NCI-H226 (cell line): ENCODE results near the gene SS18.

ENCODE experiments used
- DNase-seq: peaks from one replicate; pipeline ENCODE4 v3.0.0-alpha.2; 2015

SS18 gene

DNA sequence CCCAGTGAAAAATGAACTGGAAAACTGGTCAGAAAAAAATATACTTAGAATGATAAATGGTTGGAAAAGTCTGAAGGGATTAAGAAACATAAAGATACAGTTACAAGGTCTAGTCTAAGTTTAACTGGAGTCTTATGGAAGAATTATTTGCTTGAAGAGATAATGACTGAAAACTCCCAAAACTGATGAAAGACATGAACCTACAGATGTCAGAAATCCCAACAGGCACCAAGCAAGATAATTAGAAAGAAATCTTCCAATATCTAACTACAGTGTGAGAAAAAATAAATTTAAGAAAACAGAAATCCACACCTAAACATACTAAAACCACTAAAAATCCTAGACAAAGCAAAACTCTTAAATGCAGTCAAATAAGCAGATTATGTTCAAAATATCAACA lies 19.4 kb downstream of the SS18 start:
- no peak for DNase-seq

DNA sequence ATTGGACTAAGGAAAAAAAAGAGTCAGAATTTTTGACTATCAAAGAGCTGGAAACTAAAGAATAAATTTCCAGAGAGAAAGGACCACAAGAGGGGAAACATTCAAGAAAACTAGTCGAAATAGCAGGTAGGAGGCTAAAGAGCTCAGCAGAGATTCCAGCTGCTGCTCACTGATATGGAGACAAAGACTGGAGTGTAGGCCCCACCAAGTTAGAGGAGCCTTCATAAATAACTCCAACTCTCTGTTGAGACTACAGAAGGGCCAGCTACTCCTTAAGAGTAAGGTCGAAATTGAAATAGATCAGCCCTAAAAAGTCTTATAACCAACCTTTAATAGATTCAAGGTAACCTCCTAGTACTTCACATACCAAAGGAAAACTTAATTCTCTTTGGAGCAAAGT lies 31.1 kb downstream of the SS18 start:
- DNase-seq: no peak

DNA sequence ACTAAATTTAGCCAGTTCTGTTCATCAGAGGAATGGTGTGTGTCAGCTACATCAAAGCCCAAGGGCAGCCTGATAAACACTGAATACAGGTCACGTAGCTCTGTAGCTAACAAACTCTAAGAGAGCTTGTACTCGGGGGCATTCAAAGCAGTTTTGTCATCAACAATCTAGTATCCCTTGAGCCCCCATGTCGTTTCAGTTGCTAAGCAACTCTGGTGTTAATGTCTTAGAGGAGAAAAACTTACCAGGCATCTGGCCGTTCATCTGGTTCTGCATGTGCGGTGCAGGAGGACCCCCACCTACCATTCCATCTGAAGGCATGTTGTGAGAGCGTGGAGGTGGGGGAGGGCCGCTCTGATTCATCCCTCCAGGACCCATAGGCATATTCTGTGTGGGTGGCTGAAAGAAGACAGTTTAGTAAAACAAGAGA lies 33.1 kb downstream of the SS18 start:
- DNase-seq: no peak

GRCh38 chr18:26056291-26056690 lies 34.1 kb downstream of the SS18 start:
- DNase-seq: no peak

- no peak for DNase-seq
These were observed 37.9 kb downstream of the SS18 start for GRCh38 chr18:26052505-26052904.

GRCh38 chr18:26051843-26052242 lies 38.6 kb downstream of the SS18 start:
- no peak for DNase-seq

GRCh38 chr18:26046419-26047077 lies 43.9 kb downstream of the SS18 start:
- no peak for DNase-seq

- no peak for DNase-seq
These were observed 45.6 kb downstream of the SS18 start for GRCh38 chr18:26044807-26045206.

DNA sequence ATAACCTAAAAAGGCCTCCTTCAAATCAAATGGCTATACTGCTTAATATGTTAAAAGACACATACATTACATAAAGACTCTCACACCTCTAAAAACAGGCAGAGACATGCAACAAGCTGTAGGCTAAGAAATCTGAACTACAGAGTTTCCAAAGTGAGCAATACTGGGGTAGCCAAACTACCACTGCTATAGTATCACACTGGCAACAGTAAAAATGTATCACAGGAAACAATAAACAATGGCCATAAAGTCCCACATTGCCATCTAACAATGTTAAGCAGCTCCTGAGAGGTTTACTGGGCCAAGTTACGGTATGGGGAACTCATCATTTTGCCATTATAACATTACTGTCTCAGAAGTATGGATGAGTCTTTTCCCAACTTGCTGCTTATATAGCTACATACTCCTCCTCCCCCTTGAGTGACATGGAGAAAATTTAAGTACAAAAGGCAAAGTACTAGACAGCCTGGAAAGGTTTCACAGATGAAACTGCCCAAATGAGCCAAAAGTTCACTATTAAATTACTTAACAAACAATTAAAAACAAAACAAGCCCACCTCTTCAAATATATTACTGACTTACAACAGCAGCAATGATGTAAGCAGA lies 50.3 kb downstream of the SS18 start:
- no peak for DNase-seq

DNA sequence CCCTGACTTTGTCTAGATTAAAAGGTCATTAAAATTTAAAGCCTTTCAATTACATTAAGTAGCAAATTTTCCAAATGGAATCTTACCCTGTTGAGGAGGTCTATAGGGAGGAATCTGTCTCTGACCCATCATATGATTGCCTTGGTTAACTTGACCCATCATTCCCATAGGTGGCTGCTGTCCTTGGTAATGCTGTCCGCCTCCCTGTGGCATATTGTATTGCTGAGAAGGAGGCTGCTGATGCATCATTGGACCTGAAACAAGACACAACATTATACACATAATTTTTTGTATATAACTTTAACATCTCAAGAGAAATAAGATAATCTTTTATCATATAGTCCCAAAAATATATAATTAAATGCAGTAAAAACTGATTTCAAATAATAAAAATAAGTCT lies 51.2 kb downstream of the SS18 start:
- no peak for DNase-seq

GRCh38 chr18:26036635-26037034 lies 53.8 kb downstream of the SS18 start:
- DNase-seq: no peak

- DNase-seq: no peak
These were observed 55.4 kb downstream of the SS18 start for GRCh38 chr18:26034850-26035497.

DNA sequence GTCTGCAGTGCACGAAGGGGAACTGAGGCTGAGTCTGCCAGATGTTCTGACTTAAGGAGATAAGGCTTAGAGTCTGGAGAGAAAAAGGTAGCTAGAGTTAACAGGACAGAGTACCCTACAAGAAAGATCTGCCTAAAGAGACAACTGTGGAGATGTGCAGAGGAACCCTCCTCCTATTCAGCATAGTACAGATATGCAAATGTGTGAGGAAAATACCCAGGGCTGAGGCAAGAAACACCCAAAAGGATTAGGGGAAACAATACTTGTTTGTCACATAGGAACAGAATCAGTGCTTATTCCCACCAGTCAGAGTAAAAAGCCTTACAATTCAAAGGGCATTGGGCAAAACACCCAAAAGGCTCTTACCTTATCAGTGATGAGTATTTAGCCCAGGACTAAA lies 67.8 kb downstream of the SS18 start:
- DNase-seq: no peak

DNA sequence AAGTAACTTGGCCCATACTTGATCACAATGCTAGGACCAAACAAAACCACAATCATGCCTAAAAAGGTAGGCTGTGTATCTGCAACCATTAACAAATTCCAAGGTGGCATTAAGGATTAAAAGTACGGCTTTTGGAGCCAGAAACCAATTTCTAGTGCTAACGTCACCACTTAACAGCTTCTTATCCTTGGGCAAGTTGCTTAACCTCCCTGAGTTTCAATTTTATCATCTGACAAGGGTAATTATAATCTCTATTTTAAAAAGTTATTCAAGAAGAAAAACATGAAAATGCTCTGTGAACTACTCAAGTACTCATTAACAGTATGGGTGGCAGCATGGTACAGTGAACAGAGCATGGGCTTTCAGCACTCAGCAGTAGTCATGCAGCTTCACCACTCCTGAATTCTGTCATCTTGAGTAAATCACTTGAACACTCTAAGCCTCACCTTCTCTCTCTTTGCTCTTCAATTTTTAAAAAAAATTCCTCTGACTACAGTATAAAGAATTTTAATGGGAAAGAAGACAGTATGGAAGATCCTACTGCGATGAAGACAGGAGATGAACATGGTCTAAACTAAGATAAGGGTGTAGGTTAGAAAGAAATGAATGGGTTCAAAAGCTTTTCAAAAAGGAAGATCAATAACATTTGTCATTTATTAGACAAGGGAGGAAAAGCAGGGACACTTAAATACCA lies 69.2 kb downstream of the SS18 start:
- no peak for DNase-seq

DNA sequence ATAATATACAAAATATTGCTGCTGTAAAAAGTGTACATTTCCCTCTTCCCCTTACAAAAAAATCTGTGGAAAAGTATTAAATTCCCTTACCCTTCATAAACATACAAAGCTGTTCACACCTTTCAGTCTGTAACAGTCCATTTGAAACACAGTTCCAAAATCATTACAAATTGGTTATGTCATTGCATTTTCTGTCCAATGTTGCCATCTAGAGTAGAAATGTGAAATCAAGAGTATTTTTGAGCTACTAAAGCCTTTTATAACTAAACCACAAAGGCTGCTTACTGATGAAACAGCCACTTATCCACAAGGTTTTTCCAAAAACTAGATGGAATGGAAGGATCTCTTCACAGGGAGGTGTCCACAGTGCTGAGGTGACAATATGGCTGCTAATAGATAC lies 72.5 kb downstream of the SS18 start:
- DNase-seq: no peak

DNA sequence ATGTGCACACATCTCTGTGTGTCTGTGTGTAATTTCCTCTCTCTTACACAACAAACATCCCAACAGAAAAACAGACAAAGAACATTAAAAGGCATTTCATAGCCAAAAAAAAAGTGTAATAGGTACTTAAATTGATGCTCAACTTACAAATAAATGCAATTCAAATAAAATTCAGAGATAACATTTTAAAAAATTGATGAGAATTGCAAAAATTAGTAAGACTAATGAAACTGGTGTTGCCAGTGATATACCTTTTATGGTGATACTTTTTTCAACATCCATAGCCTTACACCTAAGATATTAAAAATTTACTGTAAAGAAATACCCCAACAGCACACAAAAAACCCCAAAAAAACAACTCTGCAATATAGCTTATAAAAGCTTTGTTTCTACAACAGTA lies 76.0 kb downstream of the SS18 start:
- DNase-seq: no peak

DNA sequence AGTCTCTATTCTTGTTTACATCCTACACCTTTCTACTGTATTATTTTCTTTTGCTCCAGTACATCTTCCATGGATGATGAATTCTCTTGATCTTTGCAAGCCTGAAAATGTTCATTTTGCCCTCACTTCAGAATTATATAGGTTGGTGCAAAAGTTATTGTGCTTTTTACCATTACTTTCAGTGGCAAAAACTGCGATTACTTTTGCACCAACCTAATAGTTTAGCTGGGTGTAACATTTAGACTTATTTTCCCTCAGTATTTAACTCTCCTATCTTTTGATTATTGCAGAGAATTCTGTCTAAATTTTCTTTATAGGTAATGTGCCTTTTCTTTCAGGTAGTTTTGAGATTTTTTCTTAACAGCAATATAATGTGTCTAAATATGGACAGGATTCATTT lies 81.8 kb downstream of the SS18 start:
- no peak for DNase-seq

DNA sequence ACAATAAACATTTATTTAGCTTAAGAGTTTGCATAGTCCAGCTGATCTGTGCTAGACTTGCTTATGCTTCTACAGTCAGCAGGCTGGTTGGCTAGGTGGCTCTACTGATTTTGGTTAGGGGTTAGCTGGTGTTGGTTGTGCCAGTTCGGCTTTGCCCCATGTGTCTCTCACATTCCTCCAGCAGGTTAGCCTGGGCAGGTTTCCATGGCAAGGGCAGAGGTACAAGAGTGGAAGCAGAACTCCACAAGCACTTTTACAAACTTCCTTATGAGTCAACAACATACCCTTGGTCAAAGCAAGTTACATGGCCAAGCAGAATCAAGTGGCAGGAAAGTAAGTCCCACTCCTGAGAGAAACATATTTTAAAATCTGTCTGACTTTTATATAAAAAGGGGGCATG lies 82.3 kb downstream of the SS18 start:
- no peak for DNase-seq

DNA sequence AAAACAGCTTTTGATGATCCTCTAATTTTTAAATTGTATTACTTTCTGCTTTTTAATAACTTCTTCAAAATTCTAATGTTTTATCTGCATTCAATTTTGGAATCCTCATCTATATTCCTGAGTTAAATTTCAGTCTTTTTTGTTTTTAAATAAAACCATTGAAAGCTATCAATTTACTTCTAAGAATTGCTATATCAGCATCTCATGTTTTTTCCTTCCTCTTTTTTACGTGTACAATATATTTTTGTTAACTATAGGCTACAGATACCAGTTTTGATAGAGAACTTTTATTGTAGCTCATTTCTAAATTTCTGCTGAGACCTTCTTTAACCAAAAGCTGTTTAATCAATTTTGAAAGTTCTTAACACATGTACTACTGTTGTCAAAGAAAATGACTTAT lies 84.5 kb downstream of the SS18 start:
- no peak for DNase-seq

DNA sequence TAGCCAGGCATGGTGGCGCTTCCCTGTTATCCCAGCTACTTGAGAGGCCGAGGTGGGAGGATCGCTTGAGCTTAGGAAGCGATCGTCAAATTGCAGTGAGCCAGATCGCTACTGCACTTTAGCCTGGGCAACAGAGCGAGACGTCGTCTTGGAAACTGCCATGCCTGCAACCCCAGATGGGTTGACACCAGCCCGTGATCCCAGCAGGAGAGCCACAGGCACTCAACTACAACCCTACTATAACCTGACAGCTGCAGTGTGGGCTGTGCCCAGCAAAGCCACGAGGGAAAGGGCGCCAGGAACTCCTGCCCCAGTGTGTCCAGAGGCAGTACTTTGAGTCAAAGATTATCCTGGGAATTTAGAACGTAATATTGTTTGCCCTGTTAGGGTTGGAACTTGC lies 85.6 kb downstream of the SS18 start:
- no peak for DNase-seq

DNA sequence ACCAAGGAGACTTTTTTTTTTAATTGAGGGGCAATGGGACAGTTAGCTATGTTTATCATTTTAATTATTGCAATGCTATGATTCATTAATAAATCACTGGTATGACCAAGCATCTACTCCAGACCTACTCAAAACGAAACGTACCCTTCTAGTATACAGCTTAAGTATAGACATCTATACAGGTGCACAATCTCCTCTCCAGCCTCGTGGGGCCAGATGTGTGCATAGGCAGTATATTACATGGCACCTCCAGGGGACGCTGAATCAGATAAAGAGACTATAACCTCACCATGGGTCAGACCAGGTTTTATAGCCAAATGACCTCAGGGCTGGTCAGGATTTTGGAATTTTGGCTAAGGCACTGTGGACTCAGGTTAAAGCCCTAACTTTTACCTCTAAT lies 86.6 kb downstream of the SS18 start:
- no peak for DNase-seq

GRCh38 chr18:26003356-26003755 lies 87.1 kb downstream of the SS18 start:
- no peak for DNase-seq

DNA sequence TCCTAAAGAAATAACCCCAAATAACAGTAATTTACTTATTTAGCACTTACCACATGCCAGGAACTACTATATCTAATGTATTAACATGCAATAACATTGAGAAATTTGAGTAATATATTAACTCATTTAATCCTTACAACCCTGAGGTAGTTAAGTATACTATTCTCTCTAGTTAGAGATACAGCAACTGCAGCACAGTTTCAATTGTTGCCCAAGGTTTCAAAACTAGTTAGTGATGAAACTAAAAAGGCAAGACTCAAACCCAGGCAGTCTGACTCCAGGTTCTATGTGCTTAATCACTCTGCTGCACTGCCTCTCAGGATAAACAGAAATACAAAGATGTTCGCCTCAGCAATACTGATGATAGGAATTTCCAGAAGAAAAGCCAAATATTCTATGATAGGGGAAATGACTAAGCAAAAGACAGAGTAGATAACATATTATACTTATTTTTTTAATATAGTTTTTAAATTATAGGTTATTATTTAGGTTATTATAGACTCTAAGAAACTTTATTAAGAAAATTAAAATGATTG lies 88.0 kb downstream of the SS18 start:
- DNase-seq: no peak

- DNase-seq: no peak
These were observed 92.0 kb downstream of the SS18 start for GRCh38 chr18:25998461-25998860.
